Sigmoid colon (tissue), 4 donors: ENCODE measurements around the gene SH3GL2.

Experiments used
- CTCF ChIP-seq, 4 experiments: fragments of 450-650 bp in 3 of 4; fragments of 200-600 bp in 1 of 4; IDR thresholded peaks; one replicate each; pipeline ENCODE4 v1.5.1; 2016 to 2019; ENCODE audit warnings: antibody characterized with exemption in 4 of 4, mild to moderate bottlenecking in 3 of 4, moderate library complexity in 2 of 4
- EP300 ChIP-seq, 4 donors: sonication (generic); formaldehyde crosslinking; IDR thresholded peaks; one replicate each; pipeline ENCODE4 v1.6.1; 2017; ENCODE audit warnings: antibody characterized with exemption in 4 of 4
- POLR2A ChIP-seq, 2 donors: fragments of 450-650 bp; IDR thresholded peaks; one replicate each; pipeline ENCODE4 v1.6.1; 2016; ENCODE audit warnings: antibody characterized with exemption in 2 of 2, mild to moderate bottlenecking in 2 of 2, moderate library complexity in 2 of 2
- POLR2AphosphoS5 ChIP-seq, 4 donors: sonication (generic); formaldehyde crosslinking; IDR thresholded peaks; one replicate each; pipeline ENCODE4 v1.6.1; 2017; ENCODE audit warnings: antibody characterized with exemption in 4 of 4

GRCh38 chr9:17742067-17742466, 163.2 kb downstream of the SH3GL2 start:
- TF ChIP-seq CTCF (IDR thresholded peaks at IDR 0.05) (no peak), POLR2A (IDR thresholded peaks at IDR 0.05) (no peak), EP300 (IDR thresholded peaks at IDR 0.05) (no peak), POLR2AphosphoS5 (IDR thresholded peaks at IDR 0.05) (no peak)
